NCI-H1436 treated with DMSO at 0.1 percent for 48 hours (cell line): ENCODE results near the gene TNRC18.
A peak's percentile ranks its signal among the peaks of the same experiment; 100 is the strongest.

Experiments
- DNase-seq: peaks from one replicate; lab custom pipeline; 2025; lab: John Stamatoyannopoulos, UW

The TNRC18 gene

GRCh38 chr7:5428478-5429252 lies 5.0 kb upstream of the TNRC18 start:
- peak; percentile 42 for DNase-seq

GRCh38 chr7:5426226-5426475 lies 2.5 kb upstream of the TNRC18 start:
- DNase-seq: peak; percentile 23

GRCh38 chr7:5425507-5426225 lies 2.0 kb upstream of the TNRC18 start:
- DNase-seq: peak; percentile 30

- no peak for DNase-seq
Measured at GRCh38 chr7:5424749-5425506, 1.3 kb upstream of the TNRC18 start.

GRCh38 chr7:5423976-5424748 lies 528 bp upstream of the TNRC18 start:
- DNase-seq: peak; percentile 97

GRCh38 chr7:5422396-5423305 lies 983 bp downstream of the TNRC18 start:
- DNase-seq: no peak

- DNase-seq: no peak
Measured at GRCh38 chr7:5421714-5422395, 1.8 kb downstream of the TNRC18 start.

GRCh38 chr7:5420881-5421713 lies 2.5 kb downstream of the TNRC18 start:
- no peak for DNase-seq

- no peak for DNase-seq
Measured at GRCh38 chr7:5420067-5420880, 3.4 kb downstream of the TNRC18 start.

GRCh38 chr7:5419539-5420066 lies 4.0 kb downstream of the TNRC18 start:
- no peak for DNase-seq

- no peak for DNase-seq
Measured at GRCh38 chr7:5418285-5418582, 5.4 kb downstream of the TNRC18 start.

GRCh38 chr7:5417106-5418071 lies 6.2 kb downstream of the TNRC18 start:
- DNase-seq: no peak

GRCh38 chr7:5414916-5415315 lies 8.7 kb downstream of the TNRC18 start:
- DNase-seq: no peak

- no peak for DNase-seq
Measured at GRCh38 chr7:5413449-5413786, 10.2 kb downstream of the TNRC18 start.

- no peak for DNase-seq
Measured at GRCh38 chr7:5408777-5409176, 14.9 kb downstream of the TNRC18 start.

GRCh38 chr7:5406957-5407945 lies 16.4 kb downstream of the TNRC18 start:
- no peak for DNase-seq
